ENCODE measurements around the gene APOBEC3A. TPM values are rescaled to one million over a fixed set of nuclear protein-coding genes. Genes with fewer than 3 reads are reported as not detected.
A peak's percentile ranks its signal among the peaks of the same experiment; 100 is the strongest.
"Not testable (repeated sequence)": the region's sequence is repeated elsewhere in the genome, so short reads cannot be mapped to it uniquely, and the experiment has no call there.

APOBEC3A gene
- total RNA-seq, 6 experiments from 2014 or later: 0.73 to 2.8 (median 1.1) TPM

GRCh38 chr22:38971791-38972190 lies 14.4 kb downstream of the APOBEC3A start:
- no peak overlapping the region for H3K4me3 ChIP-seq
- H3K9me3 ChIP-seq: no peaks in the 10 kb centered on the region
- TF ChIP-seq CTCF (IDR thresholded peaks at IDR 0.05): no peak
- no peak for TF ChIP-seq POLR2A (IDR thresholded peaks at IDR 0.05)
- 69% methylated on average over 3 of the region's 3 CpGs for WGBS (ENCODE audit: insufficient coverage, low coverage, low lambda C conversion rate, missing lambda C conversion rate)
- ATAC-seq (no peak), DNase-seq (no peak)
- H3K27me3 ChIP-seq: no peaks in the 10 kb centered on the region
- no peak overlapping the region for H3K27ac ChIP-seq
- intact Hi-C loops (cut with DNase I): no loop called here
- H3K4me1 ChIP-seq: no peaks in the 10 kb centered on the region
- no peaks in the 10 kb centered on the region for H3K36me3 ChIP-seq

- ATAC-seq (no peak), DNase-seq (no peak)
- H3K4me3 ChIP-seq: no peak overlapping the region
- intact Hi-C loops (cut with DNase I): no loop called here
- no peaks in the 10 kb centered on the region for H3K27me3 ChIP-seq
- TF ChIP-seq CTCF (IDR thresholded peaks at IDR 0.05) (no peak), POLR2A (IDR thresholded peaks at IDR 0.05) (no peak)
- no peak overlapping the region for H3K27ac ChIP-seq
- no peaks in the 10 kb centered on the region for H3K36me3 ChIP-seq
- no peaks in the 10 kb centered on the region for H3K9me3 ChIP-seq
- WGBS (ENCODE audit: insufficient coverage, low coverage, low lambda C conversion rate, missing lambda C conversion rate): 74% methylated on average over 5 of the region's 5 CpGs
- no peaks in the 10 kb centered on the region for H3K4me1 ChIP-seq
Observed at GRCh38 chr22:38972558-38972957, 15.1 kb downstream of the APOBEC3A start.

DNA sequence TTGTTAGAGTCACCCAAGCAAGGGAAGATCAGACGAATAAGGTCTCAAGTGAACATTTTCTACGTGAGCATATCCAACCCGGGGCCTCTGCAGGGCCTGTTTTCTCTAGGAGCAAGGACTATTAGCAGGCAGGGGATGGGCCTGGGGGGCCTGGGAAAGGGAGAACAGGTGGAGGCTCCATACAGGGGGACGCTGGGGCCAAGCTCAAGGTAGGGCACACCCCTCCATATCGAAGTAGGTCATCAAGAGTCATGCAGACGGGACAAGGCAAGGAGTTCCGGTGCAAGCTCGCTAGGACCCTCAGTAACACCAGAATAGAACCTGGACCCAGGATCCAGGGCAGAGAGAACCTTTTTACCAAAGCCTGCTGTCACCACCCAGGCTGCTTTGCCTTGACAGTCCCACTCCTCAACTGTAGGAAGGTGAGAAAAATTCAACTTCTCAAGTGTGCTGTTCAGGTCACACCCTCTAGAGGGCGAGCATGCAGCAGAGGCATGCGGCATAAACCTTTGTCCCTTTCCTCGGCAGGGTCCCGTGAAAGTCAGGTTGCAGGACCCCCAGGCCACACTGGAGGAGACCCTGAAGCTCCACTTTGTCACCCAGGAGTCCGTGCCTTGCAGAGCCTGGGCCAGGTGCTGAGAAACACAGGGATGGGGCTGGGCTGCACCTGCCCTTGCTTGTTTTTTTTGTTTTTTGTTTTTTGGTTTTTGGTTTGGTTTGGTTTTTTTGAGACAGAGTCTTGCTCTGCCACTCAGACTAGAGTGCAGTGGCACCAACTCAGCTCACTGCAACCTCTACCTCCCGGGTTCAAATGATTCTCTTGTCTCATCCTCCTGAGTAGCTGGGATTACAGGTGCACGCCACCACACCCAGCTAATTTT lies 16.1 kb downstream of the APOBEC3A start:
- H3K27me3 ChIP-seq: no peaks in the 10 kb centered on the region
- no peaks in the 10 kb centered on the region for H3K9me3 ChIP-seq
- no peak overlapping the region for H3K4me3 ChIP-seq
- H3K27ac ChIP-seq: no peak overlapping the region
- H3K4me1 ChIP-seq: no peaks in the 10 kb centered on the region
- no peaks in the 10 kb centered on the region for H3K36me3 ChIP-seq
- peak; percentile 58 to 83 (median 72) for ATAC-seq
- WGBS (ENCODE audit: insufficient coverage, low coverage, low lambda C conversion rate, missing lambda C conversion rate): 35% methylated on average over 11 of the region's 15 CpGs
- no peak for DNase-seq
- peak; percentile 52 to 79 (median 68) for TF ChIP-seq CTCF (IDR thresholded peaks at IDR 0.05)
- TF ChIP-seq POLR2A (IDR thresholded peaks at IDR 0.05): no peak
- intact Hi-C loops (cut with DNase I): no loop called here

GRCh38 chr22:38974170-38974825 lies 16.9 kb downstream of the APOBEC3A start:
- H3K4me3 ChIP-seq: no peak overlapping the region
- H3K36me3 ChIP-seq: no peaks in the 10 kb centered on the region
- ATAC-seq (no peak), DNase-seq (no peak)
- no peak overlapping the region for H3K27ac ChIP-seq
- 57% methylated on average over 3 of the region's 18 CpGs for WGBS (ENCODE audit: insufficient coverage, low coverage, low lambda C conversion rate, missing lambda C conversion rate)
- intact Hi-C loops (cut with DNase I): no loop called here
- TF ChIP-seq POLR2A (IDR thresholded peaks at IDR 0.05): no peak
- no peaks in the 10 kb centered on the region for H3K9me3 ChIP-seq
- no peaks in the 10 kb centered on the region for H3K4me1 ChIP-seq
- no peaks in the 10 kb centered on the region for H3K27me3 ChIP-seq

DNA sequence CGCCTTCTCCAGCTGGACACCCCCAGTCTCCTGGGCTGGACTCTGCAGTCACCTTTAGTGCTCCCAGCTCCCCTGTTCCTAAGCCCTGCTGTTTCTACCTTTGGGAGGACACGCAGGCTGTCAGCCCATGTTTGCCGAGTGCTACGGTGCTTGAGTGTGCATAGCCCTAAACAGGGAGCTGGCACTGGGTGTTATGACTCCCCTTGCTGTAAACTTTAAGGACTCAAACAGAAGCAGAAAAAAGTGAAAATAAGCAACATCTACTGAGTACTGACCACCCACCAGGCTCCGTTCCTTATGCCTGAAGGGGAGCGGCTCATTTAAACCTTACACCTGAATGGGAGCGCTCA lies 17.4 kb downstream of the APOBEC3A start:
- Histone ChIP-seq H3K4me3 (no peak overlapping the region), H3K36me3 (no peaks in the 10 kb centered on the region), H3K27me3 (no peaks in the 10 kb centered on the region), H3K27ac (no peak overlapping the region), H3K9me3 (no peaks in the 10 kb centered on the region), H3K4me1 (no peaks in the 10 kb centered on the region)
- WGBS (ENCODE audit: insufficient coverage, low coverage, low lambda C conversion rate, missing lambda C conversion rate): 77% methylated on average over 6 of the region's 7 CpGs
- ATAC-seq: no peak
- intact Hi-C loops (cut with DNase I): no loop called here
- no peak for DNase-seq
- TF ChIP-seq CTCF (IDR thresholded peaks at IDR 0.05): no peak
- TF ChIP-seq POLR2A (IDR thresholded peaks at IDR 0.05): no peak

DNA sequence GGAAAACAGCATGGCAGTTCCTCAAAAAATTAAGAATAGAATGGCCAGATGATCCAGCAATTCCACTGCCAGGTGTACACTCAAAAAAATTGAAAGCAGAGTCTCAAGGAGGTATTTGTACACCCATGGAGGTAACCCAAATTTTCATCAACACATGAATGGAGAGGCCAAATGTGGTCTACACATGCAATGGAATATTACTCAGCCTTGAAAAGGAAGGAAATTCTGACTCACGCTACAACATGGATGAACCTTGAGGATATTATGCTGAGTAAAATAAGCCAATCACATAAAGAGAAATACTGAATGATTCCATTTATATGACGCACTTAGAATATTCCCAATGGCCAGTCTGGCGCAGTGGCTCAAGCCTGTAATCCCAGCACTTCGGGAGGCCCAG lies 19.9 kb downstream of the APOBEC3A start:
- 81% methylated on average over 3 of the region's 4 CpGs for WGBS (ENCODE audit: insufficient coverage, low coverage, low lambda C conversion rate, missing lambda C conversion rate)
- ATAC-seq; intact Hi-C loops (cut with DNase I); H3K4me1 ChIP-seq; H3K27ac ChIP-seq; H3K27me3 ChIP-seq; H3K4me3 ChIP-seq; DNase-seq; H3K36me3 ChIP-seq; H3K9me3 ChIP-seq: not testable (repeated sequence)

- ATAC-seq, H3K9me3 ChIP-seq: not testable (repeated sequence)
- WGBS (ENCODE audit: insufficient coverage, low coverage, low lambda C conversion rate, missing lambda C conversion rate): 70% methylated on average over 8 of the region's 10 CpGs
Observed at GRCh38 chr22:38980587-38980986, 23.2 kb downstream of the APOBEC3A start.

More at GRCh38 chr22:38980587-38980986, 23.2 kb downstream of the APOBEC3A start:
- DNase-seq: peak in 1 of 3 donors; percentile 11
- H3K36me3 ChIP-seq; H3K4me1 ChIP-seq; intact Hi-C loops (cut with DNase I); H3K27me3 ChIP-seq; H3K27ac ChIP-seq; H3K4me3 ChIP-seq: not testable (repeated sequence)

Data from right lobe of liver (tissue), 6 donors.